ENCODE measurements around the gene KRT31.
"Not testable (repeated sequence)": the region's sequence is repeated elsewhere in the genome, so short reads cannot be mapped to it uniquely, and the experiment has no call there.

KRT31 gene

GRCh38 chr17:41424111-41424635, 26.8 kb upstream of the KRT31 start, which contains the start of gene KRT37:
TSS of gene KRT37 (minus strand) at chr17:41424585. CDS start at chr17:41424523, 62 bp downstream.
- TF ChIP-seq CTCF (IDR thresholded peaks at IDR 0.05; ENCODE audit: low read depth, low read length): no peak
- H3K4me3 ChIP-seq (ENCODE audit: low read depth, low read length): no peak within 1 kb of the TSS

DNA sequence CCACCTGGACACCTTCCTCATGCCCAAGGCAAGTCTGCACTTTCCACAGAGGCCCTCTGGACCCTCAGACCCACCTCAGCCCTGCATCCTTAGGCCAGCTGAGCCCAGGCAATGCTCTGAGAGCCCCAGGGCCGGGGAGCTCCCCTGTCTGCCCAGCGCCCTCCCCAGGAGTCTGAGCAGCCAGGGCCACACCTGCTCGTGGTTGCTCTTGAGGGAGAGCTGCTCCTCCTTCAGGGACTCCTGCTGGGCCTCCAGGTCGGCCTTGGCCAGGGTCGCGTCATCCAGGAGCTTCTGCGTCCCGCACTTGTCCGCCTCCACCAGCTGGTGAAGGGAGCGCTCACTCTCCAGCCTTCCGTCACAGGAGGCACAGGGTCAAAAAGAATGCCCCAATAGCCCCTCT, 25.2 kb upstream of the KRT31 start:
- H3K4me3 ChIP-seq (ENCODE audit: low read depth, low read length): not testable (repeated sequence)

GRCh38 chr17:41421617-41422016, 24.2 kb upstream of the KRT31 start:
- TF ChIP-seq CTCF (IDR thresholded peaks at IDR 0.05; ENCODE audit: low read depth, low read length): no peak
- no peak overlapping the region for H3K4me3 ChIP-seq (ENCODE audit: low read depth, low read length)

GRCh38 chr17:41421116-41421515, 23.7 kb upstream of the KRT31 start:
- TF ChIP-seq CTCF (IDR thresholded peaks at IDR 0.05; ENCODE audit: low read depth, low read length): no peak

GRCh38 chr17:41420134-41420533, 22.7 kb upstream of the KRT31 start:
- TF ChIP-seq CTCF (IDR thresholded peaks at IDR 0.05; ENCODE audit: low read depth, low read length): no peak
- H3K4me3 ChIP-seq (ENCODE audit: low read depth, low read length): no peak overlapping the region

More at GRCh38 chr17:41421116-41421515, 23.7 kb upstream of the KRT31 start:
- H3K4me3 ChIP-seq (ENCODE audit: low read depth, low read length): no peak overlapping the region

DNA sequence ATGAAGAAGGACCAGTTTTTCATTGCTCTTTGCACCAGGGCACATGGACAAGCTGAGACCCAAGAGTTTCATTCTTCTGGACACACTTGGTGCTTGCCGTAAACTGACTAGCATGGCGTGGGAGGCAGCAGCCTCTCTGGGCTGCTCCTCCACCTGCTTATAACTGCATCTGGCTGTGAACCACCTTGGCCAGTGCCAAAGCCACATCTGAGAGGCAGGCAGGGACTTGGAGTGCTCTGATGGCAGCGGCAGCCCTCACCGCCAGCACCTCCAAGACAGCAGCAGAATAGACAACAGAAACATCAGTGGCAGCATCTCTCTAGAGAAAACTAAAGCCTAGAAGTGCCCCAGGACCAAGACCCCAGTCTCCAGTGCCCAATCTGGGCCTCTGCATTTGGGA, 22.3 kb upstream of the KRT31 start:
- TF ChIP-seq CTCF (IDR thresholded peaks at IDR 0.05; ENCODE audit: low read depth, low read length): no peak
- no peak overlapping the region for H3K4me3 ChIP-seq (ENCODE audit: low read depth, low read length)

GRCh38 chr17:41418116-41418860, 20.9 kb upstream of the KRT31 start:
- no peak overlapping the region for H3K4me3 ChIP-seq (ENCODE audit: low read depth, low read length)
- TF ChIP-seq CTCF (IDR thresholded peaks at IDR 0.05; ENCODE audit: low read depth, low read length): no peak

Data from WI38 (cell line).